SK-N-SH (cell line): ENCODE data around the gene SMPD3.

ENCODE experiments used
- EP300 ChIP-seq, 2 experiments: IDR thresholded peaks; 2 replicates each; pipeline versions ENCODE4 v1.4.0 to v1.6.1; 2012; ENCODE audit warnings: borderline replicate concordance in 1 of 2, low read depth in 1 of 2, low read length in 1 of 2
- FOXJ3 ChIP-seq: sonication (generic); formaldehyde crosslinking; IDR thresholded peaks from 2 replicates; pipeline ENCODE4 v1.5.1; 2020; ENCODE audit warnings: mild to moderate bottlenecking, missing genetic modification reagents
- NRF1 ChIP-seq: IDR thresholded peaks from 2 replicates; pipeline ENCODE4 v1.6.1; 2012; ENCODE audit warnings: low read depth, mild to moderate bottlenecking, low read length
- POLR2AphosphoS5 ChIP-seq: IDR thresholded peaks from 2 replicates; pipeline ENCODE4 v1.6.1; 2012; ENCODE audit warnings: low read depth, low read length
- REST ChIP-seq: IDR thresholded peaks from 2 replicates; pipeline ENCODE4 v1.6.1; 2012; ENCODE audit warnings: mild to moderate bottlenecking, low read depth, low read length, moderate library complexity
- SIN3A ChIP-seq: IDR thresholded peaks from 2 replicates; pipeline ENCODE4 v1.6.1; 2012; ENCODE audit warnings: low read depth, mild to moderate bottlenecking, low read length, moderate library complexity, borderline replicate concordance
- TAF1 ChIP-seq: IDR thresholded peaks from 2 replicates; pipeline ENCODE4 v1.6.1; 2012; ENCODE audit warnings: low read depth, mild to moderate bottlenecking, low read length, moderate library complexity, borderline replicate concordance
- TF ChIP-seq, protein P1 (sequence below): fragments of 200-600 bp; sonication (generic); IDR thresholded peaks from 2 replicates; pipeline ENCODE4 v1.6.1; 2017; ENCODE audit warnings: antibody characterized with exemption, mild to moderate bottlenecking, moderate library complexity
- TF ChIP-seq, protein P2 (sequence below): IDR thresholded peaks from 2 replicates; pipeline ENCODE4 v1.4.0; 2012; ENCODE audit warnings: low read depth
- TF ChIP-seq, protein P3 (sequence below): fragments of 150-350 bp; IDR thresholded peaks from 2 replicates; pipeline ENCODE4 v1.6.1; 2017; ENCODE audit warnings: antibody characterized with exemption, low read length, low read depth, borderline replicate concordance
- TF ChIP-seq, protein P4 (sequence below): IDR thresholded peaks from 2 replicates; pipeline ENCODE4; 2012

DNA sequence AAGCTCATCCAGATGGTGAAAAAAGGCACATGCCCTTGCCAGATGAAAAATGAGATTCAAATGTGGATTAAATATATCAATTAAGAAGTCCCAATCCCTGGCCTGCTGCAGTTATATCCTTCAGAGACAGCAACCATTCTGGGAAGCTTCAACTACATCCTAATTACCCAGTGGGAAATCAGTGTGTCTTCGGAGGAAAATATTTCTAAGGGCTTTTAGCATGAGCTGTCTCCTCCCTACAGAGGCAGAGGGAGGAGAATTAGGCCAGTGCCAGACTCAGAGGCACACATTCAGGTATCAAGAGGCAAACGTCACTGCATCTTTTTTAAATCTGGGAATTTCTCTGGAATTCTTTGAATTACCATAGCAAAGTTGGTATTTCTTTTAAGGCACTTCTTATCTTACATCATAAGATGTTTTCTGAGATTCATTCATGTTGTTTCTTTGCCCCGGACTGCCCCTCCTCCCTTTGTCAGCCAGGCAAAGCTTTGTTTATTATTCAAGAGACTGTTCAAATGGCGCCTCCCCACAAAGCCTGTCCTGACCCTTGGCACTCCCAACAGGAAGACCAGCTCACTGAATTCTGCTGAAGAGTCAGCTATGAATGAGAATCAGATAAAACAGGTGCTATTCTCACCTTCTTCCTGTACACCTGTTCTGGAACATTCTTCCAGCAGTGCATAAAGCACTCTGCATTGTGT lies 38.3 kb upstream of the SMPD3 start:
- TF ChIP-seq POLR2AphosphoS5, result no peak
- TF ChIP-seq, protein P1, sequence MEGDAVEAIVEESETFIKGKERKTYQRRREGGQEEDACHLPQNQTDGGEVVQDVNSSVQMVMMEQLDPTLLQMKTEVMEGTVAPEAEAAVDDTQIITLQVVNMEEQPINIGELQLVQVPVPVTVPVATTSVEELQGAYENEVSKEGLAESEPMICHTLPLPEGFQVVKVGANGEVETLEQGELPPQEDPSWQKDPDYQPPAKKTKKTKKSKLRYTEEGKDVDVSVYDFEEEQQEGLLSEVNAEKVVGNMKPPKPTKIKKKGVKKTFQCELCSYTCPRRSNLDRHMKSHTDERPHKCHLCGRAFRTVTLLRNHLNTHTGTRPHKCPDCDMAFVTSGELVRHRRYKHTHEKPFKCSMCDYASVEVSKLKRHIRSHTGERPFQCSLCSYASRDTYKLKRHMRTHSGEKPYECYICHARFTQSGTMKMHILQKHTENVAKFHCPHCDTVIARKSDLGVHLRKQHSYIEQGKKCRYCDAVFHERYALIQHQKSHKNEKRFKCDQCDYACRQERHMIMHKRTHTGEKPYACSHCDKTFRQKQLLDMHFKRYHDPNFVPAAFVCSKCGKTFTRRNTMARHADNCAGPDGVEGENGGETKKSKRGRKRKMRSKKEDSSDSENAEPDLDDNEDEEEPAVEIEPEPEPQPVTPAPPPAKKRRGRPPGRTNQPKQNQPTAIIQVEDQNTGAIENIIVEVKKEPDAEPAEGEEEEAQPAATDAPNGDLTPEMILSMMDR, result no peak
- TF ChIP-seq, protein P2, sequence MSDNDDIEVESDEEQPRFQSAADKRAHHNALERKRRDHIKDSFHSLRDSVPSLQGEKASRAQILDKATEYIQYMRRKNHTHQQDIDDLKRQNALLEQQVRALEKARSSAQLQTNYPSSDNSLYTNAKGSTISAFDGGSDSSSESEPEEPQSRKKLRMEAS, result no peak
- TF ChIP-seq NRF1, result no peak
- no peak for TF ChIP-seq EP300 (IDR thresholded peaks at IDR 0.05; ENCODE audit: borderline replicate concordance in 1 of 2, low read depth in 1 of 2, low read length in 1 of 2)
- no peak for TF ChIP-seq TAF1
- TF ChIP-seq FOXJ3, result no peak
- TF ChIP-seq SIN3A, result no peak
- TF ChIP-seq, protein P3, sequence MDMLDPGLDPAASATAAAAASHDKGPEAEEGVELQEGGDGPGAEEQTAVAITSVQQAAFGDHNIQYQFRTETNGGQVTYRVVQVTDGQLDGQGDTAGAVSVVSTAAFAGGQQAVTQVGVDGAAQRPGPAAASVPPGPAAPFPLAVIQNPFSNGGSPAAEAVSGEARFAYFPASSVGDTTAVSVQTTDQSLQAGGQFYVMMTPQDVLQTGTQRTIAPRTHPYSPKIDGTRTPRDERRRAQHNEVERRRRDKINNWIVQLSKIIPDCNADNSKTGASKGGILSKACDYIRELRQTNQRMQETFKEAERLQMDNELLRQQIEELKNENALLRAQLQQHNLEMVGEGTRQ, result no peak
- TF ChIP-seq REST, result no peak
- TF ChIP-seq, protein P4, sequence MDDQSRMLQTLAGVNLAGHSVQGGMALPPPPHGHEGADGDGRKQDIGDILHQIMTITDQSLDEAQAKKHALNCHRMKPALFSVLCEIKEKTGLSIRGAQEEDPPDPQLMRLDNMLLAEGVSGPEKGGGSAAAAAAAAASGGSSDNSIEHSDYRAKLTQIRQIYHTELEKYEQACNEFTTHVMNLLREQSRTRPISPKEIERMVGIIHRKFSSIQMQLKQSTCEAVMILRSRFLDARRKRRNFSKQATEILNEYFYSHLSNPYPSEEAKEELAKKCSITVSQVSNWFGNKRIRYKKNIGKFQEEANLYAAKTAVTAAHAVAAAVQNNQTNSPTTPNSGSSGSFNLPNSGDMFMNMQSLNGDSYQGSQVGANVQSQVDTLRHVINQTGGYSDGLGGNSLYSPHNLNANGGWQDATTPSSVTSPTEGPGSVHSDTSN, result no peak
